ENCODE measurements around the gene SEMA4C. TPM values are rescaled to one million over a fixed set of nuclear protein-coding genes. Genes with fewer than 3 reads are reported as not detected.
A peak's percentile ranks its signal among the peaks of the same experiment; 100 is the strongest.

SEMA4C gene
- total RNA-seq (2014; rRNA removed; shearing (Covaris generic)) (0.06 TPM in 1 of 2 replicates, not detected in the other), total RNA-seq (2022) (0.19 TPM in 1 of 2 replicates, not detected in the other), Bru-seq, nascent RNA (not detected), BruChase-seq, experiment 1, labeled RNA remaining after a 6-hour chase (not detected), BruChase-seq, experiment 2, labeled RNA remaining after a 2-hour chase (percentile 13 among the genes with signal in this experiment)
- long read RNA-seq, partial matches to known transcripts: 0 of 5 reads
- long read RNA-seq, other reads (novel, unspliced or antisense): 5 of 5 reads

- no peaks in the 10 kb centered on the region for H3K79me2 ChIP-seq (ENCODE audit: insufficient read depth, low read depth, low read length)
- ChIA-PET POLR2A (no interaction called here), CTCF (ENCODE audit: unreplicated experiment) (no interaction called here)
- H3K27ac ChIP-seq (ENCODE audit: low read depth, low read length, poor library complexity, severe bottlenecking): no peak within 1 kb of the TSS
- H3K4me3 ChIP-seq (ENCODE audit: low read depth, low read length, poor library complexity, severe bottlenecking): peak within 1 kb of the TSS; percentile 61
- DNase-seq (ENCODE audit: low spot score): no peak
- TF ChIP-seq EZH2phosphoT487 (IDR thresholded peaks at IDR 0.05; ENCODE audit: borderline replicate concordance, low read depth, low read length) (no peak), CTCF (conservative IDR thresholded peaks at IDR 0.05; ENCODE audit: low read length) (no peak)
- no TSS peak for BruUV-seq (replicated peaks)
- H3K4me1 ChIP-seq (ENCODE audit: insufficient read depth, low read length, poor library complexity, severe bottlenecking): peaks cover 16% of the 10 kb centered on the region
- H3K4me2 ChIP-seq (ENCODE audit: low read length): peak within 1 kb of the TSS; percentile 59
- H3K36me3 ChIP-seq (ENCODE audit: insufficient read depth, low read length): no peaks in the 10 kb centered on the region
- H3K9me2 ChIP-seq (ENCODE audit: insufficient read depth, low read length): no peaks in the 10 kb centered on the region
- H2AFZ ChIP-seq (ENCODE audit: low read length): no peak within 1 kb of the TSS
- H4K20me1 ChIP-seq (ENCODE audit: insufficient read depth, low read length): no peaks in the 10 kb centered on the region
- intact Hi-C loops (cut with micrococcal nuclease; ENCODE audit: unreplicated experiment): no loop called here
- H3K9me3 ChIP-seq (ENCODE audit: low read length): no peaks in the 10 kb centered on the region
These were observed at the start of gene SEMA4C for GRCh38 chr2:96869822-96870625. Gene SEMA4C (minus strand): TSS chr2:96870080. CDS start chr2:96867886, 2,194 bp downstream.

- intact Hi-C loops (cut with micrococcal nuclease; ENCODE audit: unreplicated experiment): no loop called here
- Histone ChIP-seq H4K20me1 (ENCODE audit: insufficient read depth, low read length) (no peaks in the 10 kb centered on the region), H3K4me2 (ENCODE audit: low read length) (no peak overlapping the region), H3K27ac (ENCODE audit: low read depth, low read length, poor library complexity, severe bottlenecking) (no peak overlapping the region), H3K4me3 (ENCODE audit: low read depth, low read length, poor library complexity, severe bottlenecking) (no peak overlapping the region), H3K79me2 (ENCODE audit: insufficient read depth, low read depth, low read length) (no peaks in the 10 kb centered on the region), H3K9me3 (ENCODE audit: low read length) (no peaks in the 10 kb centered on the region), H3K4me1 (ENCODE audit: insufficient read depth, low read length, poor library complexity, severe bottlenecking) (no peaks in the 10 kb centered on the region), H2AFZ (ENCODE audit: low read length) (no peak overlapping the region), H3K36me3 (ENCODE audit: insufficient read depth, low read length) (no peaks in the 10 kb centered on the region), H3K9me2 (ENCODE audit: insufficient read depth, low read length) (no peaks in the 10 kb centered on the region)
- DNase-seq (ENCODE audit: low spot score): no peak
- no peak for TF ChIP-seq EZH2phosphoT487 (IDR thresholded peaks at IDR 0.05; ENCODE audit: borderline replicate concordance, low read depth, low read length)
- no peak for TF ChIP-seq CTCF (conservative IDR thresholded peaks at IDR 0.05; ENCODE audit: low read length)
- no TSS peak for BruUV-seq (replicated peaks)
- POLR2A ChIA-PET: no interaction called here
- CTCF ChIA-PET (ENCODE audit: unreplicated experiment): no interaction called here
These were observed 49.1 kb upstream of the SEMA4C start for GRCh38 chr2:96918754-96919550.
